ENCODE results near the gene MAB21L4. TPM values are rescaled to one million over a fixed set of nuclear protein-coding genes. Genes with fewer than 3 reads are reported as not detected.

The MAB21L4 gene
- total RNA-seq = under 1 TPM in 4 of 7 donors, not detected in 3; 0.12 to 0.48 (median 0.34) TPM
- under 1 TPM in 1 of 2 donors, not detected in 1; 0.04 TPM for polyA plus RNA-seq
- long read RNA-seq, donor 1 = 0 reads
- long read RNA-seq, donor 2 = 0 reads
- long read RNA-seq, donor 3 = 0 reads

- Histone ChIP-seq H3K36me3 (no peaks in the 10 kb centered on the region), H3K4me1 (ENCODE audit: insufficient read depth) (no peaks in the 10 kb centered on the region), H3K27me3 (no peaks in the 10 kb centered on the region), H3K27ac (no peak within 1 kb of the TSS), H3K4me3 (no peak within 1 kb of the TSS), H3K9me3 (no peaks in the 10 kb centered on the region)
- TF ChIP-seq POLR2A (IDR thresholded peaks at IDR 0.05) (no peak), EP300 (IDR thresholded peaks at IDR 0.05) (no peak), CTCF (IDR thresholded peaks at IDR 0.05) (no peak)
- 83 to 86% (median 84%) methylated on average over 24 of the region's 24 CpGs for WGBS, 3 donors
- intact Hi-C loops (cut with DNase I) = no loop called here
- no peak for DNase-seq
These were observed at the start of gene MAB21L4 for GRCh38 chr2:240895656-240896388. Gene MAB21L4 (minus strand): TSS chr2:240896156. CDS start chr2:240895997, 159 bp downstream.

- Histone ChIP-seq H3K9me3 (no peaks in the 10 kb centered on the region), H3K4me1 (ENCODE audit: insufficient read depth) (peaks cover 8% of the 10 kb centered on the region), H3K27me3 (no peaks in the 10 kb centered on the region), H3K27ac (no peak overlapping the region), H3K4me3 (no peak overlapping the region), H3K36me3 (no peaks in the 10 kb centered on the region)
- TF ChIP-seq CTCF (IDR thresholded peaks at IDR 0.05) (no peak), EP300 (IDR thresholded peaks at IDR 0.05) (no peak), POLR2A (IDR thresholded peaks at IDR 0.05) (no peak)
- DNase-seq = peak in 1 of 5 donors; percentile 2
- WGBS, 3 donors = 90 to 94% (median 90%) methylated on average over 9 of the region's 9 CpGs
- intact Hi-C loops (cut with DNase I) = no loop called here
These were observed 40.1 kb upstream of the MAB21L4 start for GRCh38 chr2:240936106-240936505.

DNA sequence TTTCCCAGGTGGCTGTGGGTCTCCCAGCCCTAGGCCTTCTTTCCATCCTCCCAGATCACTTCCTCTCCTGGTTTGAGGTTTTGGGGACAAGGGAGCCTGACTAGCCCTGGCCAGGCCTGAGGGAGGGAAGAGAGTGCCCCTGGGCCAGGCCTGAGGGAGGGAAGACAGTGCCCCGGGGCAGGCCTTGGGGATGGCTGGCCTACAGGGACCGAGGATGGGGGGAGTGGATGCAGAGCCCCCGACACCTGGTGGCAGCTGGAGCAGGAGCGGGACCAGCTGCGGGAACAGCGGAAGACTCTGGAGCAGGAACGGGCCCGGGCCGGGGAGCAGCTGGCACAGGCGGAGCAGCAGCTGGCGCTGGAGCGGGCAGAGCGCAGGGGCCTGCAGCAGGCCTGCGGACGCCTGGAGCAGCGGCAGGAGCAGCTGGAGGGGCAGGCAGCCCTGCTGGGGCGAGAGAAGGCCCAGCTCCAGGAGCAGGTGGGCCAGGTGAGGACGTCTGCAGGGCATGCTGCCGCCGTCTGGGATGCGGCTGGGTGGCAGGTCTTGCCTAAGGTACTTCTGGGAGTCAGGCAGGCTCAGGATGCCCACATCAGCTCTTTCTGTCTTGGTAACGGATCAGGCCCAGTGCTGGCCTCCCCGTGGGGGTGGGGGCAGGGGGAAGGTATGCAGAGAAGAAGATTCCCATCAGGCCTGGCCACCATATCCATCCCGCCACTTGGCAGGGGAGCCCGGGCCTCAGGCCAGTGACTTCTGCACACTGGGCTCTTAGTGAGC lies 39.3 kb upstream of the MAB21L4 start:
- no peaks in the 10 kb centered on the region for H3K27me3 ChIP-seq
- H3K9me3 ChIP-seq = no peaks in the 10 kb centered on the region
- TF ChIP-seq EP300 (IDR thresholded peaks at IDR 0.05) = no peak
- TF ChIP-seq CTCF (IDR thresholded peaks at IDR 0.05) = no peak
- no peak for TF ChIP-seq POLR2A (IDR thresholded peaks at IDR 0.05)
- intact Hi-C loops (cut with DNase I) = no loop called here
- H3K27ac ChIP-seq = no peak overlapping the region
- H3K4me3 ChIP-seq = no peak overlapping the region
- no peaks in the 10 kb centered on the region for H3K36me3 ChIP-seq
- peak in 4 of 5 donors; percentile 4 to 35 (median 16) for DNase-seq
- 85 to 90% (median 85%) methylated on average over 23 to 25 of the region's 25 CpGs for WGBS, 3 donors
- peaks cover 8% of the 10 kb centered on the region for H3K4me1 ChIP-seq (ENCODE audit: insufficient read depth)

- H3K36me3 ChIP-seq = no peaks in the 10 kb centered on the region
- H3K27ac ChIP-seq = no peak overlapping the region
- peak in 3 of 5 donors; percentile 7 to 32 (median 15) for DNase-seq
- H3K9me3 ChIP-seq = no peaks in the 10 kb centered on the region
- no peak overlapping the region for H3K4me3 ChIP-seq
- TF ChIP-seq CTCF (IDR thresholded peaks at IDR 0.05) (no peak), POLR2A (IDR thresholded peaks at IDR 0.05) (no peak), EP300 (IDR thresholded peaks at IDR 0.05) (no peak)
- H3K27me3 ChIP-seq = no peaks in the 10 kb centered on the region
- 94 to 97% (median 97%) methylated on average over 10 to 12 of the region's 12 CpGs for WGBS, 3 donors
- peaks cover 8% of the 10 kb centered on the region for H3K4me1 ChIP-seq (ENCODE audit: insufficient read depth)
- intact Hi-C loops (cut with DNase I) = no loop called here
These were observed 38.7 kb upstream of the MAB21L4 start for GRCh38 chr2:240934701-240935102.
